Eye (tissue), 1 donor: ENCODE measurements around the gene ZNF410.

Experiments
- DNase-seq: peaks from one replicate; pipeline ENCODE4 v3.0.0-alpha.2; 2015

Gene ZNF410

GRCh38 chr14:73958591-73958990 is 71.9 kb downstream of the ZNF410 start:
- no peak for DNase-seq

DNA sequence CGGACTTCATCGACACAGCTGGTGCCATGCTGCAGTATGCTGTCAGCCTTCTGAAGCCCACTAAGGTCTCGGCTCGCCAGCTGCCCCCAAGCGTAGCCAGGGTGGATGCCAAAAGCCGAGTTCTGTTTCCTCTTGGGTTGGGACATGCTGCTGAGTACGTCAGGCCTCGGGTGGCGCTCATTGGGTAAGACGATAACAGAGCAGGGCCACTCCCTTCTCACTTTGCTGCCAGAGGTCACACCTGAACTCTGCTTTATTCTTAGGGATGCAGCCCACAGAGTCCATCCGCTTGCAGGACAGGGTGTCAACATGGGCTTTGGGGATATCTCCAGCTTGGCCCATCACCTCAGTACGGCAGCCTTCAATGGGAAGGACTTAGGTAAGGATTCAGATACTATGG is 74.5 kb downstream of the ZNF410 start:
- DNase-seq, result no peak

DNA sequence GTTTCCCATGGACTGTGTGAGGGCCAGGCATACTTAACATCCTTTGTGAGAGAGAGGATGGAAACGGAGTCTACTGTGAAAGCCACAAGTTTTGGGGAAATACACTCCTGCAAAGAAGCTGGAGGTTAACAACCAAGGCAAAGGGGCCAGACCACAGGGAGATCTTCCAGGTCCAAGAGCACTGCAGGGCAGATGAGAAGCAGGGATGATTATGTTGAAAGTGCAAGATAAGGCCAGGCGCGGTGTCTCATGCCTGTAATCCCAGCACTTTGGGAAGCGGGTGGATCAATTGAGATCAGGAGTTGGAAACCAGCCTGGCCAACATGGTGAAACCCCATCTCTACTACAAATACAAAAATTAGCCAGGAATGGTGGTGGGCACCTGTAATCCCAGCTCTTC is 78.6 kb downstream of the ZNF410 start:
- no peak for DNase-seq

DNA sequence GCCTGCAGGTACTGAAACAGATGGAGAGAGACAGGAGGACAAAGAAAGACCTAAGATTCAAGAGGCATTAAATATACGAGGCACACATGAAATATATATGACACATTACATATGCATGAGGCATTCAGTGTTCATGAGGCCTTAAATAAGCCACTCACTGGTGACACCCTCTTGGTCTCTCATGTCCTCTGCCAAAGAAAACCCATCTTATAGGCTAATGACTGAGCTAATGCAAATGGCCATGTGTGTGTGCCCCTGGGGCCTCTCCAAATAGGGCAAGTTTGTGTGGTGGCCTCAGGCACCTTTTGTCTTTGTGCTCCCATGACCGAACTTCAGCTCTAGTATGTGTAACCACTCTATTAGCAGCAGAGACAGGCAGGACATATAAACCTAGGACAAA is 82.2 kb downstream of the ZNF410 start:
- DNase-seq, result peak; percentile 14

GRCh38 chr14:73973497-73973896 is 86.8 kb downstream of the ZNF410 start:
- DNase-seq, result peak; percentile 45

DNA sequence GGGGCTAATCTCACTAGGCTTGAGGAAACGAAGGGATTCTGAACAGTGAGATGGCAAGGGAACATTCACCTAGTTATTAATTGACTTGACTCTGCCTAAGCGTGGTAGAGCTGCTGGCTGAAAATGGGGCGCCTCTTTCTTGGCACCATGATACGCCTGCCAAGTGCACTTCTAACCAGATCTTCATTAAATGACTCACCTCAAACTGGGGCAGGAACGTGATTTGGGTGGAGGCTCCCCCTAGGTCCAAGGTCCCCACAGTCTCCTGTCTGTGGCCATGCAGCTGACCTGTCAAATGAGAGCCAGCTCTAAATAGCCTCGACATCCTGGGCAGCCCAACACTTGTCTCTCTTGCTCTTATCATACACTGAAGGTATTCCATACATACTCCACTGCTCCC is 89.5 kb downstream of the ZNF410 start:
- no peak for DNase-seq

- no peak for DNase-seq
Observed at GRCh38 chr14:73977896-73978295, 91.2 kb downstream of the ZNF410 start.
